ENCODE measurements around the gene PCDHGA3. TPM values are rescaled to one million over a fixed set of nuclear protein-coding genes. Genes with fewer than 3 reads are reported as not detected.

PCDHGA3 gene
- total and polyA plus RNA-seq, 2 experiments from 2014 or later, result not detected

DNA sequence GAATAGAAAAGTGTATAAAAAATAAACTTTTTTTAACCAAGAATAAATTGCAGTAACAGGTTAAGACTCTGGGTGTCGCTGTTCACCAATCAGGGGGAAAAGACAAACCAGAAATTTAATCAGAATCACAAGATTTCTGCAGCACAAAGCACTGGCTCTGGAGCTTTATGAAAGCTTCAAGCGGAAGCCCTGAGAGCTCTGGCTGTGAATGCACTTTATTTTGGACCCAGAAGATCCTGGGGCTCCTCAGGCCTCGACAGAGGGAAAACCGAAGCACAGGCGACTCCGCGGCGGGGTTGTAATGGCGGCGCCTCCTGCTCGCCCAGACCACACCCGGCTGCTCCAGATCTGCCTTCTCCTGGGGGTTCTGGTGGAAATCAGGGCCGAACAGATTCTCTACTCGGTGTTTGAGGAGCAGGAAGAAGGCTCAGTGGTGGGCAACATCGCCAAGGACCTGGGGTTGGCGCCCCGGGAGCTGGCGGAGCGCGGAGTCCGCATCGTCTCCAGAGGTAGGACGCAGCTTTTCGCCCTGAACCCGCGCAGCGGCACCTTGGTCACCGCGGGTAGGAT, 11.4 kb downstream of the PCDHGA3 start, which contains the start of gene PCDHGA4:
PCDHGA4 (plus strand) TSS at position 122 of the 570 bp plus-strand sequence; CDS start at position 209, 87 bp downstream.
- H3K27me3 ChIP-seq, result no peaks in the 10 kb centered on the region

DNA sequence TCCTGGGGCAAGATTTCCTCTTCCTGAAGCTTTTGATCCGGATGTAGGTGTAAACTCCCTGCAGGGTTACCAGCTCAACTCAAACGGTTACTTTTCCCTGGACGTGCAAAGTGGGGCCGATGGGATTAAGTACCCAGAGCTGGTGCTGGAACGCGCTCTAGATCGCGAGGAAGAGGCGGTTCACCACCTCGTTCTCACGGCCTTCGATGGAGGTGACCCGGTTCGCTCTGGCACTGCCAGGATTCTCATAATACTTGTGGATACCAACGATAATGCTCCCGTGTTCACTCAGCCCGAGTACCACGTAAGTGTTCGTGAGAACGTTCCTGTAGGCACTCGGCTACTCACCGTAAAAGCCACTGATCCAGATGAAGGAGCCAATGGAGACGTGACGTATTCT, 12.0 kb downstream of the PCDHGA3 start:
- Histone ChIP-seq H3K27ac (no peak overlapping the region), H3K4me3 (no peak overlapping the region), H3K4me2 (no peak overlapping the region), H3K9me2 (replicated peaks; ENCODE audit: insufficient read depth) (no peaks in the 10 kb centered on the region), H4K20me1 (ENCODE audit: insufficient read depth, poor library complexity, severe bottlenecking) (no peaks in the 10 kb centered on the region), H3K79me2 (no peaks in the 10 kb centered on the region), H3K36me3 (replicated peaks; ENCODE audit: insufficient read depth, low read depth) (no peaks in the 10 kb centered on the region), H2AFZ (no peak overlapping the region), H3K27me3 (no peaks in the 10 kb centered on the region), H3K4me1 (ENCODE audit: insufficient read depth) (no peaks in the 10 kb centered on the region), H3K9me3 (ENCODE audit: low read depth) (no peaks in the 10 kb centered on the region)
- TF ChIP-seq EZH2 (IDR thresholded peaks at IDR 0.05; ENCODE audit: borderline replicate concordance) (no peak), EZH2phosphoT487 (IDR thresholded peaks at IDR 0.05; ENCODE audit: low read depth, severe bottlenecking, unreplicated experiment) (no peak)
- TF ChIP-seq, protein P1, sequence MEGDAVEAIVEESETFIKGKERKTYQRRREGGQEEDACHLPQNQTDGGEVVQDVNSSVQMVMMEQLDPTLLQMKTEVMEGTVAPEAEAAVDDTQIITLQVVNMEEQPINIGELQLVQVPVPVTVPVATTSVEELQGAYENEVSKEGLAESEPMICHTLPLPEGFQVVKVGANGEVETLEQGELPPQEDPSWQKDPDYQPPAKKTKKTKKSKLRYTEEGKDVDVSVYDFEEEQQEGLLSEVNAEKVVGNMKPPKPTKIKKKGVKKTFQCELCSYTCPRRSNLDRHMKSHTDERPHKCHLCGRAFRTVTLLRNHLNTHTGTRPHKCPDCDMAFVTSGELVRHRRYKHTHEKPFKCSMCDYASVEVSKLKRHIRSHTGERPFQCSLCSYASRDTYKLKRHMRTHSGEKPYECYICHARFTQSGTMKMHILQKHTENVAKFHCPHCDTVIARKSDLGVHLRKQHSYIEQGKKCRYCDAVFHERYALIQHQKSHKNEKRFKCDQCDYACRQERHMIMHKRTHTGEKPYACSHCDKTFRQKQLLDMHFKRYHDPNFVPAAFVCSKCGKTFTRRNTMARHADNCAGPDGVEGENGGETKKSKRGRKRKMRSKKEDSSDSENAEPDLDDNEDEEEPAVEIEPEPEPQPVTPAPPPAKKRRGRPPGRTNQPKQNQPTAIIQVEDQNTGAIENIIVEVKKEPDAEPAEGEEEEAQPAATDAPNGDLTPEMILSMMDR (IDR thresholded peaks at IDR 0.05; ENCODE audit: poor library complexity), result no peak
- 94% methylated on average over 24 of the region's 24 CpGs for WGBS (ENCODE audit: low lambda C conversion rate, missing lambda C conversion rate)
- no peak for DNase-seq (ENCODE audit: low spot score)

More for the DNA sequence above, 11.4 kb downstream of the PCDHGA3 start, which contains the start of gene PCDHGA4:
- no peak for DNase-seq (ENCODE audit: low spot score)
- Histone ChIP-seq H3K9me2 (replicated peaks; ENCODE audit: insufficient read depth) (no peaks in the 10 kb centered on the region), H3K4me1 (ENCODE audit: insufficient read depth) (no peaks in the 10 kb centered on the region), H4K20me1 (ENCODE audit: insufficient read depth, poor library complexity, severe bottlenecking) (no peaks in the 10 kb centered on the region), H3K36me3 (replicated peaks; ENCODE audit: insufficient read depth, low read depth) (no peaks in the 10 kb centered on the region), H3K4me3 (no peak within 1 kb of the TSS), H3K79me2 (no peaks in the 10 kb centered on the region), H3K4me2 (no peak within 1 kb of the TSS), H2AFZ (no peak within 1 kb of the TSS), H3K27ac (no peak within 1 kb of the TSS), H3K9me3 (ENCODE audit: low read depth) (no peaks in the 10 kb centered on the region)
- TF ChIP-seq EZH2phosphoT487 (IDR thresholded peaks at IDR 0.05; ENCODE audit: low read depth, severe bottlenecking, unreplicated experiment), result no peak
- TF ChIP-seq, protein P1 (IDR thresholded peaks at IDR 0.05; ENCODE audit: poor library complexity), result no peak
- no peak for TF ChIP-seq EZH2 (IDR thresholded peaks at IDR 0.05; ENCODE audit: borderline replicate concordance)
- WGBS (ENCODE audit: low lambda C conversion rate, missing lambda C conversion rate), result 94% methylated on average over 29 of the region's 29 CpGs

DNA sequence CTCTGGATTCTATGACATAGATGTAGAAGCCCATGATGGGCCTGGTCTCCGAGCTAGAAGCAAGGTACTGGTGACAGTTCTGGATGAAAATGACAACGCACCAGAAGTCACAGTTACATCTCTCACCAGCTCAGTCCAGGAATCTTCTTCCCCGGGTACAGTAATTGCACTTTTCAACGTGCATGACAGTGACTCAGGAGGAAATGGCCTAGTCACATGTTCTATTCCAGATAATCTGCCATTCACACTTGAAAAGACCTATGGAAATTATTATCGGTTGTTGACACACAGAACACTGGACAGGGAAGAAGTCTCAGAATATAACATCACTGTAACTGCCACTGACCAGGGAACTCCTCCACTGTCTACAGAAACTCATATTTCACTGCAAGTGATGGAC, 12.5 kb downstream of the PCDHGA3 start:
- H3K9me3 ChIP-seq (ENCODE audit: low read depth), result no peaks in the 10 kb centered on the region
- no peak overlapping the region for H3K4me2 ChIP-seq
- no peak for DNase-seq (ENCODE audit: low spot score)
- no peak overlapping the region for H3K27ac ChIP-seq
- TF ChIP-seq, protein P1 (IDR thresholded peaks at IDR 0.05; ENCODE audit: poor library complexity), result no peak
- TF ChIP-seq EZH2phosphoT487 (IDR thresholded peaks at IDR 0.05; ENCODE audit: low read depth, severe bottlenecking, unreplicated experiment) (no peak), EZH2 (IDR thresholded peaks at IDR 0.05; ENCODE audit: borderline replicate concordance) (no peak)
- H3K27me3 ChIP-seq, result no peaks in the 10 kb centered on the region
- H3K79me2 ChIP-seq, result no peaks in the 10 kb centered on the region
- H3K9me2 ChIP-seq (replicated peaks; ENCODE audit: insufficient read depth), result no peaks in the 10 kb centered on the region
- no peak overlapping the region for H3K4me3 ChIP-seq
- H2AFZ ChIP-seq, result no peak overlapping the region
- WGBS (ENCODE audit: low lambda C conversion rate, missing lambda C conversion rate), result 83% methylated on average over 5 of the region's 5 CpGs
- H3K4me1 ChIP-seq (ENCODE audit: insufficient read depth), result no peaks in the 10 kb centered on the region
- no peaks in the 10 kb centered on the region for H3K36me3 ChIP-seq (replicated peaks; ENCODE audit: insufficient read depth, low read depth)
- H4K20me1 ChIP-seq (ENCODE audit: insufficient read depth, poor library complexity, severe bottlenecking), result no peaks in the 10 kb centered on the region

All from hepatocyte (in vitro differentiated cells).